ENCODE measurements around the gene RASSF8.

GRCh38 chr12:26000898-26001297, 42.4 kb downstream of the RASSF8 start:
- TF ChIP-seq CTCF (IDR thresholded peaks at IDR 0.05; ENCODE audit: low read depth, low read length) (no peak), POLR2A (IDR thresholded peaks at IDR 0.05; ENCODE audit: extremely low read depth, insufficient read length) (no peak)
